Measurements from ENCODE around the gene PROSER2.

PROSER2 gene

GRCh38 chr10:11858093-11858492, 34.9 kb downstream of the PROSER2 start:
- no peak for TF ChIP-seq CREB1 (IDR thresholded peaks at IDR 0.05; ENCODE audit: low read depth)
- TF ChIP-seq TEAD4 (IDR thresholded peaks at IDR 0.05) = no peak
- TF ChIP-seq MAX (IDR thresholded peaks at IDR 0.05) = no peak
- TF ChIP-seq EP300 (IDR thresholded peaks at IDR 0.05; ENCODE audit: borderline replicate concordance) = no peak
- no peak for TF ChIP-seq FOXM1 (IDR thresholded peaks at IDR 0.05; ENCODE audit: borderline replicate concordance, low read depth)
- no peak for TF ChIP-seq REST (IDR thresholded peaks at IDR 0.05; ENCODE audit: low read depth)
- no peak for TF ChIP-seq USF1 (IDR thresholded peaks at IDR 0.05)
- TF ChIP-seq RAD21 (IDR thresholded peaks at IDR 0.05; ENCODE audit: low read depth) = no peak
- no peak for TF ChIP-seq TAF1 (IDR thresholded peaks at IDR 0.05; ENCODE audit: low read depth)
- TF ChIP-seq TCF12 (IDR thresholded peaks at IDR 0.05; ENCODE audit: low read depth) = no peak
- TF ChIP-seq EGR1 (IDR thresholded peaks at IDR 0.05) = no peak
- TF ChIP-seq NFIC (IDR thresholded peaks at IDR 0.05) = no peak
- TF ChIP-seq YY1 (IDR thresholded peaks at IDR 0.05; ENCODE audit: low read depth) = no peak
- no peak for TF ChIP-seq ZBTB7A (IDR thresholded peaks at IDR 0.05; ENCODE audit: low read depth)
- no peak for TF ChIP-seq CEBPB (IDR thresholded peaks at IDR 0.05)

- TF ChIP-seq FOXM1 (IDR thresholded peaks at IDR 0.05; ENCODE audit: borderline replicate concordance, low read depth) (no peak), EGR1 (IDR thresholded peaks at IDR 0.05) (no peak), EP300 (IDR thresholded peaks at IDR 0.05; ENCODE audit: borderline replicate concordance) (no peak), USF1 (IDR thresholded peaks at IDR 0.05) (no peak), MAX (IDR thresholded peaks at IDR 0.05) (no peak), RAD21 (IDR thresholded peaks at IDR 0.05; ENCODE audit: low read depth) (no peak), CEBPB (IDR thresholded peaks at IDR 0.05) (no peak), TEAD4 (IDR thresholded peaks at IDR 0.05) (no peak), YY1 (IDR thresholded peaks at IDR 0.05; ENCODE audit: low read depth) (no peak), REST (IDR thresholded peaks at IDR 0.05; ENCODE audit: low read depth) (no peak), CREB1 (IDR thresholded peaks at IDR 0.05; ENCODE audit: low read depth) (no peak), NFIC (IDR thresholded peaks at IDR 0.05) (no peak), ZBTB7A (IDR thresholded peaks at IDR 0.05; ENCODE audit: low read depth) (no peak), TCF12 (IDR thresholded peaks at IDR 0.05; ENCODE audit: low read depth) (no peak), TAF1 (IDR thresholded peaks at IDR 0.05; ENCODE audit: low read depth) (no peak)
These were observed 38.2 kb downstream of the PROSER2 start for GRCh38 chr10:11861341-11861740.

- no peak for TF ChIP-seq TAF1 (IDR thresholded peaks at IDR 0.05; ENCODE audit: low read depth)
These were observed 38.8 kb downstream of the PROSER2 start for GRCh38 chr10:11861811-11862428.

- no peak for TF ChIP-seq REST (IDR thresholded peaks at IDR 0.05; ENCODE audit: low read depth)
- TF ChIP-seq CREB1 (IDR thresholded peaks at IDR 0.05; ENCODE audit: low read depth) = no peak
- no peak for TF ChIP-seq FOXM1 (IDR thresholded peaks at IDR 0.05; ENCODE audit: borderline replicate concordance, low read depth)
- TF ChIP-seq NFIC (IDR thresholded peaks at IDR 0.05) = no peak
- no peak for TF ChIP-seq TEAD4 (IDR thresholded peaks at IDR 0.05)
- no peak for TF ChIP-seq TAF1 (IDR thresholded peaks at IDR 0.05; ENCODE audit: low read depth)
- no peak for TF ChIP-seq EP300 (IDR thresholded peaks at IDR 0.05; ENCODE audit: borderline replicate concordance)
- TF ChIP-seq CEBPB (IDR thresholded peaks at IDR 0.05) = no peak
- TF ChIP-seq YY1 (IDR thresholded peaks at IDR 0.05; ENCODE audit: low read depth) = no peak
These were observed 40.4 kb downstream of the PROSER2 start for GRCh38 chr10:11863353-11864109.
